MM.1S (cell line): Measurements from ENCODE around the gene DLEC1.

ENCODE experiments used
- CTCF ChIP-seq: fragments of 300-600 bp; sonication (generic); IDR thresholded peaks from 2 replicates; pipeline ENCODE4 v1.5.1; 2016; ENCODE audit warnings: antibody characterized with exemption, low read length, mixed read lengths
- EZH2phosphoT487 ChIP-seq: fragments of 300-600 bp; sonication (generic); IDR thresholded peaks from 2 replicates; pipeline ENCODE4 v1.6.1; 2018; ENCODE audit warnings: antibody characterized with exemption, low read length

GRCh38 chr3:38000242-38000916 is 38.6 kb upstream of the DLEC1 start:
- no peak for TF ChIP-seq CTCF
- no peak for TF ChIP-seq EZH2phosphoT487
